ENCODE data around the gene ALG8.
"Not testable (repeated sequence)": the region's sequence is repeated elsewhere in the genome, so short reads cannot be mapped to it uniquely, and the experiment has no call there.

- not testable (repeated sequence) for TF ChIP-seq CTCF (IDR thresholded peaks at IDR 0.05; ENCODE audit: insufficient read depth, low read depth, low read length); EZH2 (IDR thresholded peaks at IDR 0.05; ENCODE audit: insufficient read depth, low read length)
These were observed 54.9 kb downstream of the ALG8 start for GRCh38 chr11:78084506-78084905.
